Adrenal gland (tissue), 5 donors: ENCODE results near the gene GJA5.

Source experiments
- POLR2A ChIP-seq, 2 donors: fragments of 450-650 bp; IDR thresholded peaks; one replicate each; pipeline ENCODE4 v1.6.1; 2017; ENCODE audit warnings: antibody characterized with exemption in 2 of 2, mild to moderate bottlenecking in 2 of 2, moderate library complexity in 1 of 2
- TF ChIP-seq, protein P1 (sequence below), 6 experiments: fragments of 450-650 bp in 4 of 6; fragments of 200-600 bp in 2 of 6; sonication (generic) in 1 of 6; IDR thresholded peaks; 1 replicate in 5 of 6; 2 replicates in 1 of 6; pipeline versions ENCODE4 v1.5.1 to v1.8.0; 2016 to 2021; ENCODE audit warnings: antibody characterized with exemption in 6 of 6, mild to moderate bottlenecking in 2 of 6, moderate library complexity in 1 of 6
- donor health status: DM: no; HTN: no; CAD: no.

DNA sequence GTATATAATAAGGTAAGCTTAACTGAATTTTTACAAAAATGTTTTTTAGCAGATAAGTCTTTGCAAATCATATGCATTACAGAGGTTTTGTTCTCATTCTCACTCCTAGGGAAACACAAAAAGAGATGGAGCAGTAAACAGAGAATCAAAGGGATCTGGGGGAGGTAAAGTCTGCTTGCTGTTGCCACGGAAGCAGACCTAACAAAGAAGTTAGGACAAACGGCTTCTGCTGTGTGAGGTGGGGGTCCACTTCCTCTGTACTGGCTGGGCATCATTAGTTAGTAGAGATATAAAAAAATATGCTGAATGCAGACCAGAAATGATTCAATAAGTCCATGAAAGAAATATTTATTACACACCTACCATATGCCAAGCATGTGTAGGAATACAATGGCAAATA lies 34.2 kb downstream of the GJA5 start:
- TF ChIP-seq POLR2A (IDR thresholded peaks at IDR 0.05): no peak
- TF ChIP-seq, protein P1, sequence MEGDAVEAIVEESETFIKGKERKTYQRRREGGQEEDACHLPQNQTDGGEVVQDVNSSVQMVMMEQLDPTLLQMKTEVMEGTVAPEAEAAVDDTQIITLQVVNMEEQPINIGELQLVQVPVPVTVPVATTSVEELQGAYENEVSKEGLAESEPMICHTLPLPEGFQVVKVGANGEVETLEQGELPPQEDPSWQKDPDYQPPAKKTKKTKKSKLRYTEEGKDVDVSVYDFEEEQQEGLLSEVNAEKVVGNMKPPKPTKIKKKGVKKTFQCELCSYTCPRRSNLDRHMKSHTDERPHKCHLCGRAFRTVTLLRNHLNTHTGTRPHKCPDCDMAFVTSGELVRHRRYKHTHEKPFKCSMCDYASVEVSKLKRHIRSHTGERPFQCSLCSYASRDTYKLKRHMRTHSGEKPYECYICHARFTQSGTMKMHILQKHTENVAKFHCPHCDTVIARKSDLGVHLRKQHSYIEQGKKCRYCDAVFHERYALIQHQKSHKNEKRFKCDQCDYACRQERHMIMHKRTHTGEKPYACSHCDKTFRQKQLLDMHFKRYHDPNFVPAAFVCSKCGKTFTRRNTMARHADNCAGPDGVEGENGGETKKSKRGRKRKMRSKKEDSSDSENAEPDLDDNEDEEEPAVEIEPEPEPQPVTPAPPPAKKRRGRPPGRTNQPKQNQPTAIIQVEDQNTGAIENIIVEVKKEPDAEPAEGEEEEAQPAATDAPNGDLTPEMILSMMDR (IDR thresholded peaks at IDR 0.05): no peak
